Measurements from ENCODE around the gene FNDC3B. TPM values are rescaled to one million over a fixed set of nuclear protein-coding genes. Genes with fewer than 3 reads are reported as not detected.

FNDC3B gene
- total and polyA plus RNA-seq, 7 donors = 16.2 to 93.9 (median 50.3) TPM

- H3K9me3 ChIP-seq = no peaks in the 10 kb centered on the region
- intact Hi-C loops (cut with DNase I) = loop anchor here (5.0 kb wide), 1 partner anchor 306 kb away; no protein-coding TSS in a partner anchor
- H3K4me1 ChIP-seq = peaks cover 0 to 13% (median 6%) of the 10 kb centered on the region in 4 donors
- no peak overlapping the region for H3K27ac ChIP-seq
- no peak for TF ChIP-seq POLR2A (IDR thresholded peaks at IDR 0.05)
- TF ChIP-seq EP300 (IDR thresholded peaks at IDR 0.05) = no peak
- no peak for TF ChIP-seq POLR2AphosphoS5 (IDR thresholded peaks at IDR 0.05)
- TF ChIP-seq, protein P1, sequence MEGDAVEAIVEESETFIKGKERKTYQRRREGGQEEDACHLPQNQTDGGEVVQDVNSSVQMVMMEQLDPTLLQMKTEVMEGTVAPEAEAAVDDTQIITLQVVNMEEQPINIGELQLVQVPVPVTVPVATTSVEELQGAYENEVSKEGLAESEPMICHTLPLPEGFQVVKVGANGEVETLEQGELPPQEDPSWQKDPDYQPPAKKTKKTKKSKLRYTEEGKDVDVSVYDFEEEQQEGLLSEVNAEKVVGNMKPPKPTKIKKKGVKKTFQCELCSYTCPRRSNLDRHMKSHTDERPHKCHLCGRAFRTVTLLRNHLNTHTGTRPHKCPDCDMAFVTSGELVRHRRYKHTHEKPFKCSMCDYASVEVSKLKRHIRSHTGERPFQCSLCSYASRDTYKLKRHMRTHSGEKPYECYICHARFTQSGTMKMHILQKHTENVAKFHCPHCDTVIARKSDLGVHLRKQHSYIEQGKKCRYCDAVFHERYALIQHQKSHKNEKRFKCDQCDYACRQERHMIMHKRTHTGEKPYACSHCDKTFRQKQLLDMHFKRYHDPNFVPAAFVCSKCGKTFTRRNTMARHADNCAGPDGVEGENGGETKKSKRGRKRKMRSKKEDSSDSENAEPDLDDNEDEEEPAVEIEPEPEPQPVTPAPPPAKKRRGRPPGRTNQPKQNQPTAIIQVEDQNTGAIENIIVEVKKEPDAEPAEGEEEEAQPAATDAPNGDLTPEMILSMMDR (IDR thresholded peaks at IDR 0.05) = no peak
- H3K36me3 ChIP-seq = no peaks in the 10 kb centered on the region
- no peak overlapping the region for H3K4me3 ChIP-seq
- no peaks in the 10 kb centered on the region for H3K27me3 ChIP-seq
- DNase-seq = no peak
These were observed 2.7 kb upstream of the FNDC3B start for GRCh38 chr3:172036541-172037215.

- peak; percentile 72 for DNase-seq
- Histone ChIP-seq H3K9me3 (no peaks in the 10 kb centered on the region), H3K36me3 (no peaks in the 10 kb centered on the region), H3K27me3 (no peaks in the 10 kb centered on the region), H3K4me1 (peaks cover 0 to 35% (median 23%) of the 10 kb centered on the region in 4 donors), H3K4me3 (peak overlapping the region; percentile 60 to 97 (median 94)), H3K27ac (peak overlapping the region; percentile 87 to 100 (median 98))
- WGBS, 2 donors = 19 to 39% methylated on average over 12 of the region's 12 CpGs
- TF ChIP-seq POLR2A (IDR thresholded peaks at IDR 0.05) = no peak
- no peak for TF ChIP-seq EP300 (IDR thresholded peaks at IDR 0.05)
- TF ChIP-seq POLR2AphosphoS5 (IDR thresholded peaks at IDR 0.05) = no peak
- TF ChIP-seq, protein P1 (IDR thresholded peaks at IDR 0.05) = no peak
- intact Hi-C loops (cut with DNase I) = loop anchor here (5.0 kb wide), 1 partner anchor 303 kb away; no protein-coding TSS in a partner anchor
These were observed 461 bp upstream of the FNDC3B start for GRCh38 chr3:172038798-172039435.

GRCh38 chr3:172040078-172040980, 951 bp downstream of the FNDC3B start:
- Histone ChIP-seq H3K4me3 (peak overlapping the region; percentile 60 to 97 (median 94)), H3K36me3 (no peaks in the 10 kb centered on the region), H3K27me3 (no peaks in the 10 kb centered on the region), H3K4me1 (peaks cover 0 to 48% (median 33%) of the 10 kb centered on the region in 4 donors), H3K9me3 (no peaks in the 10 kb centered on the region), H3K27ac (peak overlapping the region; percentile 87 to 100 (median 98))
- TF ChIP-seq, protein P1 (IDR thresholded peaks at IDR 0.05) = peak in 1 of 4 experiments; percentile 10
- TF ChIP-seq POLR2AphosphoS5 (IDR thresholded peaks at IDR 0.05) (peak; percentile 19 to 76 (median 65)), EP300 (IDR thresholded peaks at IDR 0.05) (peak in 1 of 4 donors; percentile 36), POLR2A (IDR thresholded peaks at IDR 0.05) (no peak)
- intact Hi-C loops (cut with DNase I) = loop anchor here (5.0 kb wide), 6 partner anchors 87 to 1173 kb away; no protein-coding TSS in a partner anchor
- peak; percentile 94 for DNase-seq
- 1% methylated on average over 103 of the region's 103 CpGs for WGBS, 2 donors
